Endothelial cell (in vitro differentiated cells): Measurements from ENCODE around the gene IL20RA. TPM values are rescaled to one million over a fixed set of nuclear protein-coding genes. Genes with fewer than 3 reads are reported as not detected.

Source experiments
- DNase-seq: peaks from one replicate; pipeline ENCODE4 v3.0.0; 2021; ENCODE audit warnings: low spot score
- H3K27ac Mint-ChIP-seq: one replicate; pipeline ENCODE4 v1.8.0; 2021; ENCODE audit warnings: mixed read lengths, inconsistent platforms; ENCODE audit not compliant: unreplicated experiment
- H3K27me3 Mint-ChIP-seq: one replicate; pipeline ENCODE4 v1.8.0; 2021; ENCODE audit warnings: mild to moderate bottlenecking, moderate library complexity, mixed read lengths, inconsistent platforms; ENCODE audit not compliant: unreplicated experiment
- H3K36me3 Mint-ChIP-seq: one replicate; pipeline ENCODE4 v1.8.0; 2021; ENCODE audit warnings: mild to moderate bottlenecking, low read depth, mixed read lengths, inconsistent platforms; ENCODE audit not compliant: unreplicated experiment
- H3K4me1 Mint-ChIP-seq: one replicate; pipeline ENCODE4 v1.8.0; 2021; ENCODE audit warnings: mild to moderate bottlenecking, mixed read lengths, inconsistent platforms; ENCODE audit not compliant: unreplicated experiment
- H3K4me3 Mint-ChIP-seq: one replicate; pipeline ENCODE4 v1.8.0; 2021; ENCODE audit warnings: mild to moderate bottlenecking, mixed read lengths, inconsistent platforms; ENCODE audit not compliant: unreplicated experiment
- H3K9me3 Mint-ChIP-seq: one replicate; pipeline ENCODE4 v1.8.0; 2021; ENCODE audit warnings: mixed read lengths, inconsistent platforms; ENCODE audit not compliant: unreplicated experiment
- CTCF ChIP-seq: fragments of 200-600 bp; sonication (generic); IDR thresholded peaks from one replicate; pipeline ENCODE4 v1.5.0; 2021; ENCODE audit warnings: antibody characterized with exemption; ENCODE audit not compliant: unreplicated experiment
- total RNA-seq: library from RNA; stranded (reverse); fragmentation: NEBNext Ultra II Directional; extraction: Animal tissue kit (Norgen Biotek cat#: 25700); gene quantifications from one replicate; pipeline ENCODE4 v1.2.1, GENCODE V29; 2021; ENCODE audit not compliant: unreplicated experiment

Gene IL20RA
- total RNA-seq, 1 donor from 2014 or later = 0.10 TPM

- peaks cover 1% of the 10 kb centered on the region for H3K27me3 Mint-ChIP-seq
- peaks cover 3% of the 10 kb centered on the region for H3K4me1 Mint-ChIP-seq
- no peak for TF ChIP-seq CTCF
- H3K27ac Mint-ChIP-seq = no peak overlapping the region
- H3K36me3 Mint-ChIP-seq = no peaks in the 10 kb centered on the region
- H3K4me3 Mint-ChIP-seq = no peak overlapping the region
- no peak for DNase-seq
- H3K9me3 Mint-ChIP-seq = no peaks in the 10 kb centered on the region
Measured at GRCh38 chr6:137087902-137088301, 43.1 kb upstream of the IL20RA start.

- Mint-ChIP-seq H3K36me3 (no peaks in the 10 kb centered on the region), H3K27me3 (no peaks in the 10 kb centered on the region), H3K4me3 (no peak overlapping the region), H3K9me3 (no peaks in the 10 kb centered on the region), H3K4me1 (peaks cover 4% of the 10 kb centered on the region), H3K27ac (no peak overlapping the region)
- no peak for TF ChIP-seq CTCF
- no peak for DNase-seq
Measured at GRCh38 chr6:137086031-137086430, 41.3 kb upstream of the IL20RA start.

GRCh38 chr6:137084865-137085617 lies 40.3 kb upstream of the IL20RA start:
- Mint-ChIP-seq H3K4me1 (peaks cover 7% of the 10 kb centered on the region), H3K36me3 (no peaks in the 10 kb centered on the region), H3K27me3 (no peaks in the 10 kb centered on the region), H3K27ac (no peak overlapping the region), H3K4me3 (no peak overlapping the region), H3K9me3 (no peaks in the 10 kb centered on the region)
- DNase-seq = no peak
- no peak for TF ChIP-seq CTCF

- no peaks in the 10 kb centered on the region for H3K36me3 Mint-ChIP-seq
- no peak for DNase-seq
- H3K27me3 Mint-ChIP-seq = no peaks in the 10 kb centered on the region
- H3K27ac Mint-ChIP-seq = no peak overlapping the region
- H3K4me3 Mint-ChIP-seq = no peak overlapping the region
- peaks cover 7% of the 10 kb centered on the region for H3K4me1 Mint-ChIP-seq
- TF ChIP-seq CTCF = no peak
- H3K9me3 Mint-ChIP-seq = no peaks in the 10 kb centered on the region
Measured at GRCh38 chr6:137084090-137084489, 39.3 kb upstream of the IL20RA start.

GRCh38 chr6:137081997-137082396 lies 37.2 kb upstream of the IL20RA start:
- H3K27me3 Mint-ChIP-seq = no peaks in the 10 kb centered on the region
- no peak for TF ChIP-seq CTCF
- H3K36me3 Mint-ChIP-seq = no peaks in the 10 kb centered on the region
- DNase-seq = no peak
- H3K4me1 Mint-ChIP-seq = peaks cover 7% of the 10 kb centered on the region
- H3K9me3 Mint-ChIP-seq = no peaks in the 10 kb centered on the region
- no peak overlapping the region for H3K4me3 Mint-ChIP-seq
- H3K27ac Mint-ChIP-seq = no peak overlapping the region
